ENCODE measurements around the gene DLGAP1.

GRCh38 chr18:4311136-4311535, 144.0 kb downstream of the DLGAP1 start:
- TF ChIP-seq CTCF (IDR thresholded peaks at IDR 0.05) (no peak), MEF2A (IDR thresholded peaks at IDR 0.05; ENCODE audit: borderline replicate concordance, low read depth) (no peak), YY1 (IDR thresholded peaks at IDR 0.05; ENCODE audit: low read depth) (no peak), GATA2 (CRISPR knock-in tag; IDR thresholded peaks at IDR 0.05) (no peak), USF2 (IDR thresholded peaks at IDR 0.05; ENCODE audit: borderline replicate concordance, low read depth, low read length) (no peak), EP300 (IDR thresholded peaks at IDR 0.05; ENCODE audit: borderline replicate concordance in 1 of 2, low read depth in 1 of 2, low read length in 1 of 2) (no peak)
